Measurements from ENCODE around the gene MTX1. TPM values are rescaled to one million over a fixed set of nuclear protein-coding genes. Genes with fewer than 3 reads are reported as not detected.

Gene MTX1
- total RNA-seq, 1 experiment from 2014 or later = 58.9 TPM

DNA sequence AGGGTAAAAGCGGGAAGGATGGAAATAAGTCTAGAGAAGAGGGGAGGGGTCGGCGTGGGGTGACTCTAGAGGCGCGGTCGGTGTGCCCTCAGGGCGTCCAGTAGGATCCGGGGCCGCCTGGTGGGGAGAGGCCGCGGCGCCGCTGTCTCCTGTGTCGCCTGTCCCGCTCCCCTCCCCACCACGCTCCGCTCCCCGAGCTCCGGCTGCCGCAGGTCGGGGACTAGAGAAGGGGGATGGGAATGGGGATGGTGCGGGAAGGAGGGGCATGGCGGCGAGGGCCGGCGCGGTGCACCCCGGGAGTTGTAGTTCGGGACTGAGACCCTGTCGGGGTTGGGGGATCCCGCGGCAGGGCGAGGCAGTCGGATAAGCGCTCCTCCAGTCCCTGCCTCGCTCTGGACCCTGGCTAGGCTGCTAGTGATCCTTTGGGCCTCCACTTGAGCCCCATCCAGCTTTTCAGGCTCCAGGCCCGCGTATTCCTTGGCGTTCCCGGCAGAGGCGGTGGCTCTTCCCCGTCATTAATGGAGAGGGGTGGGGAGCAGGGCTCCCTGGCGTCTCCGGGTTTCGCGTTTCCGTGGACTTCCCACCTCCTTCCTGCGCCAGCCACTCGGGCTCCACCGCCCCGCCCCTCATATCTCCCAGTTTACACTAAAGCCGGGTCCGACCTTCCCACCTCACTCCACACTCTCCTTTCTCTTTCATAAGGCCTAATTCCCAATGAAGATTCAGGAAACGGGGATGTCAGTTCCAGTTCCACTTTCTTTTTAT is 46.9 kb downstream of the MTX1 start, which contains the start of gene ENTREP3:
ENTREP3 (minus strand) TSS at position 241 of the 765 bp plus-strand sequence. CDS start 606 bp downstream, outside the sequence.
- CTCF ChIA-PET = interaction anchor here (0.6 to 1.4 kb wide), 2 partner anchors 49 to 1421 kb away, joined by 3 to 5 read pairs; no protein-coding TSS in a partner anchor
- no peaks in the 10 kb centered on the region for H3K27me3 Mint-ChIP-seq (ENCODE audit: unreplicated experiment)
- no peaks in the 10 kb centered on the region for H3K9me3 Mint-ChIP-seq (ENCODE audit: low read depth, unreplicated experiment)
- no peak within 1 kb of the TSS for H3K27ac Mint-ChIP-seq (ENCODE audit: unreplicated experiment)
- peaks cover 48% of the 10 kb centered on the region for H3K36me3 Mint-ChIP-seq (ENCODE audit: insufficient read depth, unreplicated experiment)
- peaks cover 21% of the 10 kb centered on the region for H3K4me1 Mint-ChIP-seq (ENCODE audit: low read depth, unreplicated experiment)
- intact Hi-C loops (cut with micrococcal nuclease; ENCODE audit: unreplicated experiment) = no loop called here
- TF ChIP-seq, protein P1, sequence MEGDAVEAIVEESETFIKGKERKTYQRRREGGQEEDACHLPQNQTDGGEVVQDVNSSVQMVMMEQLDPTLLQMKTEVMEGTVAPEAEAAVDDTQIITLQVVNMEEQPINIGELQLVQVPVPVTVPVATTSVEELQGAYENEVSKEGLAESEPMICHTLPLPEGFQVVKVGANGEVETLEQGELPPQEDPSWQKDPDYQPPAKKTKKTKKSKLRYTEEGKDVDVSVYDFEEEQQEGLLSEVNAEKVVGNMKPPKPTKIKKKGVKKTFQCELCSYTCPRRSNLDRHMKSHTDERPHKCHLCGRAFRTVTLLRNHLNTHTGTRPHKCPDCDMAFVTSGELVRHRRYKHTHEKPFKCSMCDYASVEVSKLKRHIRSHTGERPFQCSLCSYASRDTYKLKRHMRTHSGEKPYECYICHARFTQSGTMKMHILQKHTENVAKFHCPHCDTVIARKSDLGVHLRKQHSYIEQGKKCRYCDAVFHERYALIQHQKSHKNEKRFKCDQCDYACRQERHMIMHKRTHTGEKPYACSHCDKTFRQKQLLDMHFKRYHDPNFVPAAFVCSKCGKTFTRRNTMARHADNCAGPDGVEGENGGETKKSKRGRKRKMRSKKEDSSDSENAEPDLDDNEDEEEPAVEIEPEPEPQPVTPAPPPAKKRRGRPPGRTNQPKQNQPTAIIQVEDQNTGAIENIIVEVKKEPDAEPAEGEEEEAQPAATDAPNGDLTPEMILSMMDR (IDR thresholded peaks at IDR 0.05; ENCODE audit: unreplicated experiment) = no peak
- peak; percentile 86 for DNase-seq
- H3K4me3 Mint-ChIP-seq (ENCODE audit: low read depth, unreplicated experiment) = peak within 1 kb of the TSS; percentile 74
- BruUV-seq (replicated peaks) = no TSS peak

DNA sequence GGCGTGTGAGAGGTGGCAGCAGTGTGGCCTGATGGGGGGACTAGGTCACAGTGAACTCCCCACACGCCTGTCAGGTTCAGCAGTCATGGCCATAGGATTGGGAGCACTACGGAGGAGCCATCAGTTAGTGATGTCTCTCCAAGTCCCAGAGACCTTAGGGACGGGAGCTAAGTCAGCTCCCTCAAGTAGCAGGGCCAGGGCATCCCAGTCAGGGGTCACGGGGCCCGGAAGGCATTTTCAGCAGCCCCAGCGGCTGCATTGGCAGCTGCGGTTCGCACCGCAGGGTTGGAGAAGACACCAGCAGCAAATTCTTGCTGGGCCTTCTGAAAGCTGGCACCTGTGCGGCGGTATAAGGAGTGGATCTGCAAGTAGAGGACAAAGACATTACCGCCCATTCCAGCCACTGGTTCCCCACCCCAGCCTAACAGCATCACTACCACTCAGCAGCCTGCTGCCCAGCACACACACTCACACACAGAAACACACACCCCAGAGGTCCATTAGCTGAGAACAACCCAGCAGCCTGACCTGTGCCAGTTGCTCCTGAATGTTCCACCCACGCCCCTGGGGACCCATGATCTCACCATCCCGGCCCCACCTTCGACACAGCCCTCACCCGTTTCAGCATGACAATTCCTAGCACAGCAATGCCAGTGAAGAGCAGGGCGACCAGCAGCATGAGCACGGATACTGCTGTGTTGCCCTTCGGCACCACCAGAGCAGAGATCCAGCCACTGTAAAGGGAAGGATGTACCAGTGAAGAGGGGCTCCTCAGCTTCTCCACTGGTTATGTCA is 47.8 kb downstream of the MTX1 start:
- H3K36me3 Mint-ChIP-seq (ENCODE audit: insufficient read depth, unreplicated experiment) = peaks cover 57% of the 10 kb centered on the region
- peaks cover 29% of the 10 kb centered on the region for H3K4me1 Mint-ChIP-seq (ENCODE audit: low read depth, unreplicated experiment)
- TF ChIP-seq, protein P1 (IDR thresholded peaks at IDR 0.05; ENCODE audit: unreplicated experiment) = no peak
- H3K27me3 Mint-ChIP-seq (ENCODE audit: unreplicated experiment) = no peaks in the 10 kb centered on the region
- CTCF ChIA-PET = interaction anchor here (1.4 kb wide), 1 partner anchor 49 kb away, joined by 3 read pairs; no protein-coding TSS in a partner anchor
- H3K27ac Mint-ChIP-seq (ENCODE audit: unreplicated experiment) = no peak overlapping the region
- H3K9me3 Mint-ChIP-seq (ENCODE audit: low read depth, unreplicated experiment) = no peaks in the 10 kb centered on the region
- H3K4me3 Mint-ChIP-seq (ENCODE audit: low read depth, unreplicated experiment) = peak overlapping the region; percentile 74
- intact Hi-C loops (cut with micrococcal nuclease; ENCODE audit: unreplicated experiment) = no loop called here
- BruUV-seq (replicated peaks) = TSS peak; percentile 39
- no peak for DNase-seq

DNA sequence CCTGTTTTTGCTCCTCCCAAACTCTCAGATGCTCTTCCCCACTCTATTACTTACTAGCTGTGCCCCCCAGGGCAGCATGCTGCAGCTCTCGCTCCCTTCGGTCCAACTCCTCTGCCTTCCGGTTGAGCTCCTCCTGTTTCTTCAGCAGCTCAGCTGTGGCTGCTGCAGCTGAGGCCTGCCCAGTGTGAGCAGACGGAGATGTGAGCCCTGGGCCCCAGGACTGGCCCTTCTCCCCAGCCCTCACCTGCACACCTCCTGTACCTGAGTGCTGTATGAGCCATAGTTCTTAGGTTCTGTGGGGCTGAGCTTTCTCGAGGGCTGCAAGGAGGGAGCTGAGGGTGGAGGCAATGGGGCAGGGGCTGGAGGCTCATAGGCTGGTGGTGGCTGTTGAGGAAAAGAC is 51.8 kb downstream of the MTX1 start:
- H3K4me3 Mint-ChIP-seq (ENCODE audit: low read depth, unreplicated experiment) = peak overlapping the region; percentile 96
- CTCF ChIA-PET = interaction anchor here (1.1 kb wide), 1 partner anchor 13 kb away, joined by 5 read pairs; the partner anchor contains the start of gene CLK2

DNA sequence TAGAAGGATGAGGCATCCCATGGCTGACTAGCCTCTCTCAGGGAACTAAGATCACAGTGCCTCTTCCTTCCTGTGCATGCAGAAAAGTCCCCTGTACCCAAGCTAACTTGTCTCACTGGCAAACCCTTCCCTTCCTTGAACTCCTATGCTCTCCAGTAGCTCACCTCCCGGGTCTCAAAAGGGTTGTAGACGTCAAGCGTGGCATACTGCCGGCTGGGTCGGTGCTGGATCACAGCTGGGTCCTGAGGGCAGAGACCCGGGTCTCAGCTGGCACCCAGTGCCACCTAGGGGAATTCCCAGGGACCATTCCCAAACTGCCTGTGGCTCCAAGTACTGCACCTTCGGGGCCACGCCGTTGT is 53.0 kb downstream of the MTX1 start:
- Mint-ChIP-seq H3K4me1 (ENCODE audit: low read depth, unreplicated experiment) (peaks cover 28% of the 10 kb centered on the region), H3K36me3 (ENCODE audit: insufficient read depth, unreplicated experiment) (peaks cover 74% of the 10 kb centered on the region), H3K27me3 (ENCODE audit: unreplicated experiment) (no peaks in the 10 kb centered on the region), H3K27ac (ENCODE audit: unreplicated experiment) (peak overlapping the region; percentile 97), H3K4me3 (ENCODE audit: low read depth, unreplicated experiment) (peak overlapping the region; percentile 96), H3K9me3 (ENCODE audit: low read depth, unreplicated experiment) (no peaks in the 10 kb centered on the region)
- CTCF ChIA-PET = interaction anchor here (0.9 to 2.1 kb wide), 6 partner anchors 10 to 170 kb away, joined by 3 to 24 read pairs (median 4); no protein-coding TSS in a partner anchor
- intact Hi-C loops (cut with micrococcal nuclease; ENCODE audit: unreplicated experiment) = no loop called here
- peak; percentile 37 for DNase-seq
- TF ChIP-seq, protein P1 (IDR thresholded peaks at IDR 0.05; ENCODE audit: unreplicated experiment) = no peak
- BruUV-seq (replicated peaks) = no TSS peak

More for the DNA sequence above, 51.8 kb downstream of the MTX1 start:
- H3K27ac Mint-ChIP-seq (ENCODE audit: unreplicated experiment) = no peak overlapping the region
- intact Hi-C loops (cut with micrococcal nuclease; ENCODE audit: unreplicated experiment) = no loop called here
- no TSS peak for BruUV-seq (replicated peaks)
- peaks cover 76% of the 10 kb centered on the region for H3K36me3 Mint-ChIP-seq (ENCODE audit: insufficient read depth, unreplicated experiment)
- no peak for DNase-seq
- no peaks in the 10 kb centered on the region for H3K27me3 Mint-ChIP-seq (ENCODE audit: unreplicated experiment)
- TF ChIP-seq, protein P1 (IDR thresholded peaks at IDR 0.05; ENCODE audit: unreplicated experiment) = no peak
- no peaks in the 10 kb centered on the region for H3K9me3 Mint-ChIP-seq (ENCODE audit: low read depth, unreplicated experiment)
- peaks cover 28% of the 10 kb centered on the region for H3K4me1 Mint-ChIP-seq (ENCODE audit: low read depth, unreplicated experiment)

Data from Calu3 (cell line).